ENCODE measurements around the gene CAMSAP1. TPM values are rescaled to one million over a fixed set of nuclear protein-coding genes. Genes with fewer than 3 reads are reported as not detected.

CAMSAP1 gene
- total and polyA plus RNA-seq, 2 donors (not counting 1 experiment from before 2014, with no cell fraction given), result 5.0 to 18.8 TPM

- H3K9me3 ChIP-seq (ENCODE audit: control insufficient read depth, insufficient read depth, low read depth, low read length), result no peaks in the 10 kb centered on the region
- H3K36me3 ChIP-seq (ENCODE audit: control insufficient read depth, insufficient read depth, low read length), result peaks cover 14% of the 10 kb centered on the region
- H3K27ac ChIP-seq (ENCODE audit: insufficient read depth, low read length), result no peak overlapping the region
- no peaks in the 10 kb centered on the region for H3K27me3 ChIP-seq (ENCODE audit: control insufficient read depth, insufficient read depth, low read length)
- H3K9ac ChIP-seq (ENCODE audit: insufficient read depth, low read length), result no peak overlapping the region
- H3K79me2 ChIP-seq (ENCODE audit: control insufficient read depth, insufficient read depth, low read length), result no peaks in the 10 kb centered on the region
- no peak for TF ChIP-seq EZH2 (IDR thresholded peaks at IDR 0.05; ENCODE audit: low read length, missing control alignments)
- no peak overlapping the region for H3K4me2 ChIP-seq (ENCODE audit: extremely low read depth, insufficient read depth, low read length)
- no peak overlapping the region for H2AFZ ChIP-seq (ENCODE audit: low read length)
- no peak for DNase-seq (ENCODE audit: low read depth in 2 of 2)
- H4K20me1 ChIP-seq (ENCODE audit: control insufficient read depth, extremely low read depth, insufficient read depth, low read length), result no peaks in the 10 kb centered on the region
- no peaks in the 10 kb centered on the region for H3K4me1 ChIP-seq (ENCODE audit: control insufficient read depth, extremely low read depth, insufficient read depth, low read length)
- H3K4me3 ChIP-seq (replicated peaks in 1 of 4; ENCODE audit: control extremely low read depth in 1 of 4, insufficient read depth in 1 of 4, low read depth in 3 of 4, low read length in 4 of 4), result no peak overlapping the region
Measured at GRCh38 chr9:135818718-135819475, 88.4 kb downstream of the CAMSAP1 start.

- H4K20me1 ChIP-seq (ENCODE audit: control insufficient read depth, extremely low read depth, insufficient read depth, low read length), result no peaks in the 10 kb centered on the region
- H3K4me1 ChIP-seq (ENCODE audit: control insufficient read depth, extremely low read depth, insufficient read depth, low read length), result no peaks in the 10 kb centered on the region
- H3K79me2 ChIP-seq (ENCODE audit: control insufficient read depth, insufficient read depth, low read length), result no peaks in the 10 kb centered on the region
- peaks cover 14% of the 10 kb centered on the region for H3K36me3 ChIP-seq (ENCODE audit: control insufficient read depth, insufficient read depth, low read length)
- H3K27ac ChIP-seq (ENCODE audit: insufficient read depth, low read length), result no peak overlapping the region
- DNase-seq (ENCODE audit: low read depth in 2 of 2), result no peak
- no peak for TF ChIP-seq EZH2 (IDR thresholded peaks at IDR 0.05; ENCODE audit: low read length, missing control alignments)
- TF ChIP-seq CTCF (conservative IDR thresholded peaks at IDR 0.05 in 1 of 2, IDR thresholded peaks at IDR 0.05 in 1 of 2; ENCODE audit: low read depth in 1 of 2, low read length in 2 of 2), result no peak
- no peak overlapping the region for H3K4me2 ChIP-seq (ENCODE audit: extremely low read depth, insufficient read depth, low read length)
- H2AFZ ChIP-seq (ENCODE audit: low read length), result no peak overlapping the region
- H3K9me3 ChIP-seq (ENCODE audit: control insufficient read depth, insufficient read depth, low read depth, low read length), result no peaks in the 10 kb centered on the region
- no peak overlapping the region for H3K9ac ChIP-seq (ENCODE audit: insufficient read depth, low read length)
- no peak overlapping the region for H3K4me3 ChIP-seq (replicated peaks in 1 of 4; ENCODE audit: control extremely low read depth in 1 of 4, insufficient read depth in 1 of 4, low read depth in 3 of 4, low read length in 4 of 4)
- H3K27me3 ChIP-seq (ENCODE audit: control insufficient read depth, insufficient read depth, low read length), result no peaks in the 10 kb centered on the region
Measured at GRCh38 chr9:135817951-135818717, 89.2 kb downstream of the CAMSAP1 start.

GRCh38 chr9:135816651-135816970 lies 90.7 kb downstream of the CAMSAP1 start:
- Histone ChIP-seq H3K36me3 (ENCODE audit: control insufficient read depth, insufficient read depth, low read length) (peaks cover 11% of the 10 kb centered on the region), H3K9ac (ENCODE audit: insufficient read depth, low read length) (no peak overlapping the region), H4K20me1 (ENCODE audit: control insufficient read depth, extremely low read depth, insufficient read depth, low read length) (no peaks in the 10 kb centered on the region), H3K4me1 (ENCODE audit: control insufficient read depth, extremely low read depth, insufficient read depth, low read length) (no peaks in the 10 kb centered on the region), H3K4me3 (replicated peaks in 1 of 4; ENCODE audit: control extremely low read depth in 1 of 4, insufficient read depth in 1 of 4, low read depth in 3 of 4, low read length in 4 of 4) (no peak overlapping the region), H3K27me3 (ENCODE audit: control insufficient read depth, insufficient read depth, low read length) (no peaks in the 10 kb centered on the region), H3K4me2 (ENCODE audit: extremely low read depth, insufficient read depth, low read length) (no peak overlapping the region), H3K27ac (ENCODE audit: insufficient read depth, low read length) (no peak overlapping the region), H2AFZ (ENCODE audit: low read length) (no peak overlapping the region), H3K79me2 (ENCODE audit: control insufficient read depth, insufficient read depth, low read length) (no peaks in the 10 kb centered on the region), H3K9me3 (ENCODE audit: control insufficient read depth, insufficient read depth, low read depth, low read length) (no peaks in the 10 kb centered on the region)
- TF ChIP-seq CTCF (conservative IDR thresholded peaks at IDR 0.05 in 1 of 2, IDR thresholded peaks at IDR 0.05 in 1 of 2; ENCODE audit: low read depth in 1 of 2, low read length in 2 of 2) (no peak), EZH2 (IDR thresholded peaks at IDR 0.05; ENCODE audit: low read length, missing control alignments) (no peak)
- DNase-seq (ENCODE audit: low read depth in 2 of 2), result no peak
